ENCODE results near the gene EIF1.

EIF1 gene

GRCh38 chr17:41678907-41679739, 9.6 kb upstream of the EIF1 start:
- Histone ChIP-seq H3K27ac (ENCODE audit: low read length) (peak overlapping the region; percentile 73), H3K27me3 (replicated peaks; ENCODE audit: insufficient read depth, low read length) (no peaks in the 10 kb centered on the region), H3K36me3 (replicated peaks; ENCODE audit: insufficient read depth, low read length) (no peaks in the 10 kb centered on the region), H3K4me1 (ENCODE audit: low read length) (peaks cover 23% of the 10 kb centered on the region), H3K9me2 (replicated peaks; ENCODE audit: insufficient read depth, low read length) (no peaks in the 10 kb centered on the region), H2AFZ (ENCODE audit: low read length) (peak overlapping the region; percentile 67), H3F3A (ENCODE audit: insufficient read depth, low read length) (peaks cover 16% of the 10 kb centered on the region), H3K4me3 (ENCODE audit: low read length) (peak overlapping the region; percentile 53), H3K4me2 (ENCODE audit: low read depth, low read length) (peak overlapping the region; percentile 80), H4K20me1 (ENCODE audit: insufficient read depth, low read length) (no peaks in the 10 kb centered on the region), H3K9me3 (replicated peaks; ENCODE audit: insufficient read depth, low read length) (no peaks in the 10 kb centered on the region), H3K79me2 (ENCODE audit: low read length) (no peaks in the 10 kb centered on the region), H3K9ac (ENCODE audit: low read length) (peak overlapping the region; percentile 51)
- TF ChIP-seq EZH2phosphoT487 (IDR thresholded peaks at IDR 0.05; ENCODE audit: low read length) = no peak
- TF ChIP-seq CTCF (IDR thresholded peaks at IDR 0.05; ENCODE audit: low read length) = peak; percentile 46
- DNase-seq = peak; percentile 87

- Histone ChIP-seq H3K4me3 (ENCODE audit: low read length) (no peak overlapping the region), H3K27ac (ENCODE audit: low read length) (peak overlapping the region; percentile 73; the same call in 1 of the 2 replicates), H2AFZ (ENCODE audit: low read length) (no peak overlapping the region)
Measured at GRCh38 chr17:41679740-41680425, 8.8 kb upstream of the EIF1 start.

GRCh38 chr17:41680426-41681040, 8.2 kb upstream of the EIF1 start:
- H3K36me3 ChIP-seq (replicated peaks; ENCODE audit: insufficient read depth, low read length) = no peaks in the 10 kb centered on the region
- no peak overlapping the region for H2AFZ ChIP-seq (ENCODE audit: low read length)
- H4K20me1 ChIP-seq (ENCODE audit: insufficient read depth, low read length) = no peaks in the 10 kb centered on the region

More at GRCh38 chr17:41679740-41680425, 8.8 kb upstream of the EIF1 start:
- Histone ChIP-seq H3K9me3 (replicated peaks; ENCODE audit: insufficient read depth, low read length) (no peaks in the 10 kb centered on the region), H3K9ac (ENCODE audit: low read length) (peak overlapping the region; percentile 51; the same call in 1 of the 2 replicates), H3K4me1 (ENCODE audit: low read length) (peaks cover 23% of the 10 kb centered on the region), H3F3A (ENCODE audit: insufficient read depth, low read length) (peaks cover 16% of the 10 kb centered on the region), H3K36me3 (replicated peaks; ENCODE audit: insufficient read depth, low read length) (no peaks in the 10 kb centered on the region), H3K27me3 (replicated peaks; ENCODE audit: insufficient read depth, low read length) (no peaks in the 10 kb centered on the region), H3K79me2 (ENCODE audit: low read length) (no peaks in the 10 kb centered on the region), H4K20me1 (ENCODE audit: insufficient read depth, low read length) (no peaks in the 10 kb centered on the region), H3K9me2 (replicated peaks; ENCODE audit: insufficient read depth, low read length) (no peaks in the 10 kb centered on the region), H3K4me2 (ENCODE audit: low read depth, low read length) (peak overlapping the region; percentile 80; the same call in 1 of the 2 replicates)
- no peak for DNase-seq
- TF ChIP-seq CTCF (IDR thresholded peaks at IDR 0.05; ENCODE audit: low read length) = no peak
- TF ChIP-seq EZH2phosphoT487 (IDR thresholded peaks at IDR 0.05; ENCODE audit: low read length) = no peak
- no peak for TF ChIP-seq EZH2 (optimal IDR thresholded peaks at IDR 0.05; ENCODE audit: low read depth, low read length)

More at GRCh38 chr17:41680426-41681040, 8.2 kb upstream of the EIF1 start:
- no peaks in the 10 kb centered on the region for H3K79me2 ChIP-seq (ENCODE audit: low read length)
- H3K9ac ChIP-seq (ENCODE audit: low read length) = no peak overlapping the region
- H3K4me1 ChIP-seq (ENCODE audit: low read length) = peaks cover 23% of the 10 kb centered on the region
- no peak overlapping the region for H3K4me2 ChIP-seq (ENCODE audit: low read depth, low read length)
- no peak overlapping the region for H3K27ac ChIP-seq (ENCODE audit: low read length)
- DNase-seq = no peak
- H3K9me2 ChIP-seq (replicated peaks; ENCODE audit: insufficient read depth, low read length) = no peaks in the 10 kb centered on the region
- TF ChIP-seq CTCF (IDR thresholded peaks at IDR 0.05; ENCODE audit: low read length) (no peak), EZH2 (optimal IDR thresholded peaks at IDR 0.05; ENCODE audit: low read depth, low read length) (no peak), EZH2phosphoT487 (IDR thresholded peaks at IDR 0.05; ENCODE audit: low read length) (no peak)
- H3F3A ChIP-seq (ENCODE audit: insufficient read depth, low read length) = peaks cover 16% of the 10 kb centered on the region
- no peaks in the 10 kb centered on the region for H3K9me3 ChIP-seq (replicated peaks; ENCODE audit: insufficient read depth, low read length)
- H3K27me3 ChIP-seq (replicated peaks; ENCODE audit: insufficient read depth, low read length) = no peaks in the 10 kb centered on the region
- H3K4me3 ChIP-seq (ENCODE audit: low read length) = no peak overlapping the region
